Measurements from ENCODE around the gene PORCN.

DNA sequence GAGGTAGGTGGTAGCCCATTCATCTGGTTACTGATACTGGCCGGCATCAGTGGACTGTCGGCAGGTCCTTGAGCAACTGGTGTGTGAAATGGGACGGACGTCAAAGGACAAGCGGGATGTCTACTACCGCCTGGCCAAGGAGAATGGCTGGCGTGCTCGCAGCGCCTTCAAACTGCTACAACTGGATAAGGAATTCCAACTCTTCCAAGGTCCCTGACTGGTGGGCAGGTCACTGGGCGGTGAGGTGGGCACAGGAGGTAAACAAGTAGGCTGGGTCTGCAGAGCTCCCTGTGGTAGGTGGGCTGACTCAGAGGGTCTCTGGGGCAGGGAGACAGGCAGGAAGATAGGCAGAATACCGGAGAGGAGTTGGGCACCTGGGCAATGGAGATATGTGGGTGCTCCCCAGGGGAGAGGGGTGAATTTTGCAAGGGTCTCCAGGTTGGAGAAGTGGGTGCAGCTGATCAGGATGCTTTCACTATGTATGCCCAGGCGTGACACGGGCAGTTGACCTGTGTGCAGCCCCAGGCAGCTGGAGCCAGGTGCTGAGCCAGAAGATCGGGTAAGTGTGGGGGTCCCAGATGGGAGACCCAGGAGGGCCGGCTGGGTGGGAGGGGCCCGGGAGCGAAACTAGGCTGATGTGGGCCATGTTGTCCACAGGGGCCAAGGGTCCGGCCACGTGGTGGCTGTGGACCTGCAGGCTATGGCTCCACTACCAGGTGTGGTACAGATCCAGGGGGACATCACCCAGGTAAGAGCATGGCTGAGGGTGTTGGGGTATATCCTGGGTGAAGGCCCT lies 30.6 kb upstream of the PORCN start:
- TF ChIP-seq, protein P1, sequence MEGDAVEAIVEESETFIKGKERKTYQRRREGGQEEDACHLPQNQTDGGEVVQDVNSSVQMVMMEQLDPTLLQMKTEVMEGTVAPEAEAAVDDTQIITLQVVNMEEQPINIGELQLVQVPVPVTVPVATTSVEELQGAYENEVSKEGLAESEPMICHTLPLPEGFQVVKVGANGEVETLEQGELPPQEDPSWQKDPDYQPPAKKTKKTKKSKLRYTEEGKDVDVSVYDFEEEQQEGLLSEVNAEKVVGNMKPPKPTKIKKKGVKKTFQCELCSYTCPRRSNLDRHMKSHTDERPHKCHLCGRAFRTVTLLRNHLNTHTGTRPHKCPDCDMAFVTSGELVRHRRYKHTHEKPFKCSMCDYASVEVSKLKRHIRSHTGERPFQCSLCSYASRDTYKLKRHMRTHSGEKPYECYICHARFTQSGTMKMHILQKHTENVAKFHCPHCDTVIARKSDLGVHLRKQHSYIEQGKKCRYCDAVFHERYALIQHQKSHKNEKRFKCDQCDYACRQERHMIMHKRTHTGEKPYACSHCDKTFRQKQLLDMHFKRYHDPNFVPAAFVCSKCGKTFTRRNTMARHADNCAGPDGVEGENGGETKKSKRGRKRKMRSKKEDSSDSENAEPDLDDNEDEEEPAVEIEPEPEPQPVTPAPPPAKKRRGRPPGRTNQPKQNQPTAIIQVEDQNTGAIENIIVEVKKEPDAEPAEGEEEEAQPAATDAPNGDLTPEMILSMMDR (IDR thresholded peaks at IDR 0.05 in 2 of 3, conservative IDR thresholded peaks at IDR 0.05 in 1 of 3; ENCODE audit: borderline replicate concordance in 1 of 3, insufficient read depth in 1 of 3, low read depth in 2 of 3, low read length in 2 of 3): no peak
- TF ChIP-seq ZFX (IDR thresholded peaks at IDR 0.05) (no peak), POLR2AphosphoS5 (IDR thresholded peaks at IDR 0.05; ENCODE audit: low read depth, low read length) (no peak), ZBTB33 (IDR thresholded peaks at IDR 0.05; ENCODE audit: extremely low read depth, insufficient replicate concordance, low read length) (no peak), EZH2phosphoT487 (IDR thresholded peaks at IDR 0.05; ENCODE audit: borderline replicate concordance) (no peak), EZH2 (IDR thresholded peaks at IDR 0.05) (no peak)
